C1 segment of cervical spinal cord (tissue), 14 donors: ENCODE measurements around the gene RNF113A.
"Not testable (repeated sequence)": the region's sequence is repeated elsewhere in the genome, so short reads cannot be mapped to it uniquely, and the experiment has no call there.

Experiments
- DNase-seq, 14 donors: peaks; one replicate each; lab custom pipeline; 2025; lab: John Stamatoyannopoulos, UW

The RNF113A gene

GRCh38 chrX:119871599-119872395 lies at the start of gene RNF113A, which contains the start of gene NDUFA1:
TSS of gene RNF113A (minus strand) at chrX:119871733. CDS start at chrX:119871613, 120 bp downstream.
TSS of gene NDUFA1 (plus strand) at chrX:119871832. CDS start at chrX:119871912, 80 bp downstream.
- DNase-seq, result peak; percentile 12 to 87 (median 72)

- DNase-seq, result no peak
Observed at GRCh38 chrX:119919835-119920585, 48.5 kb upstream of the RNF113A start.

GRCh38 chrX:119917877-119918276 lies 46.3 kb upstream of the RNF113A start:
- DNase-seq, result no peak

GRCh38 chrX:119916310-119916709 lies 44.8 kb upstream of the RNF113A start:
- DNase-seq, result no peak

- no peak for DNase-seq
Observed at GRCh38 chrX:119900976-119901375, 29.4 kb upstream of the RNF113A start.

GRCh38 chrX:119899125-119899524 lies 27.6 kb upstream of the RNF113A start:
- DNase-seq, result peak in 1 of 14 donors; percentile 0

- DNase-seq, result no peak
Observed at GRCh38 chrX:119895843-119896326, 24.4 kb upstream of the RNF113A start, which contains the start of gene AKAP14. TSS of gene AKAP14 (plus strand) at chrX:119895893. CDS start at chrX:119903224, 7,331 bp downstream.

- DNase-seq, result not testable (repeated sequence)
Observed at GRCh38 chrX:119891961-119892692, 20.6 kb upstream of the RNF113A start.

- DNase-seq, result not testable (repeated sequence)
Observed at GRCh38 chrX:119890626-119891025, 19.1 kb upstream of the RNF113A start.

- DNase-seq, result peak in 3 of 14 donors; percentile 1 to 13 (median 3)
Observed at GRCh38 chrX:119887721-119888425, 16.3 kb upstream of the RNF113A start.

GRCh38 chrX:119885554-119886428 lies 14.3 kb upstream of the RNF113A start:
- DNase-seq, result no peak

- DNase-seq, result no peak
Observed at GRCh38 chrX:119880552-119881437, 9.3 kb upstream of the RNF113A start.

- no peak for DNase-seq
Observed at GRCh38 chrX:119880076-119880475, 8.5 kb upstream of the RNF113A start.

GRCh38 chrX:119878740-119879139 lies 7.2 kb upstream of the RNF113A start:
- DNase-seq, result no peak

- DNase-seq, result peak in 4 of 14 donors; percentile 42 to 49 (median 48)
Observed at GRCh38 chrX:119871245-119871598, 311 bp downstream of the RNF113A start.

- DNase-seq, result peak in 6 of 14 donors; percentile 8 to 39 (median 28)
Observed at GRCh38 chrX:119870626-119871131, 854 bp downstream of the RNF113A start.

GRCh38 chrX:119853444-119853843 lies 18.1 kb downstream of the RNF113A start:
- peak in 1 of 14 donors; percentile 20 for DNase-seq
